Measurements from ENCODE around the gene AVEN. TPM values are rescaled to one million over a fixed set of nuclear protein-coding genes. Genes with fewer than 3 reads are reported as not detected.

Gene AVEN
- total RNA-seq, 1 donor from 2014 or later: 15.9 TPM

- intact Hi-C loops (cut with micrococcal nuclease): no loop called here
These were observed 50.6 kb downstream of the AVEN start for GRCh38 chr15:33988384-33988783.

DNA sequence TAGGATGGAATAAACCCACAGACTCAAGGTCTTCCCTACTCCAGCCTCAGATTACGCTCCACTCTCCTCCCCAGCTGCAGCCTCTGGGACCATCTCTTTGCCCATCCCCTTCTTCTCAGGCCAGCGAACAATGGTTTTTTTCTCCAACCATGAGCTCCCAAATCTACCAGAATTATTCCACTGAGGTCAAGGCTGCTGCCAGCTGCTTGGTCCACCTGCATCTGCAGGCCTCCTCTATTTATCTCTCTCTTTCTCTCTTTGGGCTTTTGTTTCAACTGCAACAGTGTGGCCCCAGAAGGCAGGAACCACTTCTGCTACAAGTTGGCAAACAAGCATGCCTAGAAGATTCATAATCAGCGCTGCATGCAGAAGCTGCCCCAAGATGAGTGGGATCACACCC is 51.6 kb downstream of the AVEN start:
- intact Hi-C loops (cut with micrococcal nuclease): no loop called here

DNA sequence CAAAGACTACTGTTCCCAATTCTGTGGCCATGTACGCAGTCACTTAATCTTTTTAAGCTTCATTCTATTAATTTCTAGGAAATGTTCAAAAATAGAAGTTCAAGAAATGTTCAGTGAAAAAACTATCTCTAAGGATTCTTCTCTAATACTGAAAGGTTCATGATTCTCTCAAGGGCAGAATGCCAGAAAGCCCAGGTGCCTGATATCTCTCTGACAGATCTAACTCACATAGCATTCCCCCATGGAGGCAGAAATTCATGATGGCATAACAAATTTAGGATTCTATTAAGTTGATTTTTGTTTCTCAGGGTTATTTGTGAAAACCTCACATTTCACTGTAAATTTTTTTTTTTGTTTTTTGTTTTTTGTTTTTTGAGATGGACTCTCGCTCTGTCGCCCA is 53.3 kb downstream of the AVEN start:
- intact Hi-C loops (cut with micrococcal nuclease): no loop called here

- intact Hi-C loops (cut with micrococcal nuclease): no loop called here
These were observed 53.7 kb downstream of the AVEN start for GRCh38 chr15:33985287-33985686.

GRCh38 chr15:33982516-33982915 is 56.5 kb downstream of the AVEN start:
- intact Hi-C loops (cut with micrococcal nuclease): no loop called here

GRCh38 chr15:33980159-33980558 is 58.8 kb downstream of the AVEN start:
- intact Hi-C loops (cut with micrococcal nuclease): no loop called here

DNA sequence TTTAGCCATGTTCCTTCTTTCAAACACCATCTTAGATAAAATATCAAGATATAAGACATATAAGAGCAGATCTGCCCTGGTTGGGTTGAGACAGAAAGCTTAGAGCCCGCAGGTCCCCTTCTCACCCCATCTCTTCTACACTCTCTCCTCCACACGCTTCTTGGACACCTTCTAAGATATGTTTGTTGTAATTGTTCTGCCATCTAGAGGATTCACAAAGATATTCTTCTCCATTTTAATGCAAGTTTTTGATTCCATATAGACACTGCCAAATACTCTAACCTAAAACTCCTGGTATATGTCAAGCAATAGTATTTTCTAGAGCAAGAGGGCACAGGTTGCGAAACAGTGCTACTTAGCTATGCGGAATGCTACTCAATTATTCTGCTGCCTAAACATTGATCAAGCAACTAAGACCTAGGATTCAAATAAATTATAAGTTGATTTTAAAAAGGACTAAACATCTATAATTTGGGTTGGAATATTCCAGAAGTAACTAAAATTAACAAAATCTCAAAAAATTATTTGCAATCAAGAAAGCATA is 63.9 kb downstream of the AVEN start:
- intact Hi-C loops (cut with micrococcal nuclease): no loop called here

- intact Hi-C loops (cut with micrococcal nuclease): no loop called here
These were observed 67.2 kb downstream of the AVEN start for GRCh38 chr15:33971811-33972210.

DNA sequence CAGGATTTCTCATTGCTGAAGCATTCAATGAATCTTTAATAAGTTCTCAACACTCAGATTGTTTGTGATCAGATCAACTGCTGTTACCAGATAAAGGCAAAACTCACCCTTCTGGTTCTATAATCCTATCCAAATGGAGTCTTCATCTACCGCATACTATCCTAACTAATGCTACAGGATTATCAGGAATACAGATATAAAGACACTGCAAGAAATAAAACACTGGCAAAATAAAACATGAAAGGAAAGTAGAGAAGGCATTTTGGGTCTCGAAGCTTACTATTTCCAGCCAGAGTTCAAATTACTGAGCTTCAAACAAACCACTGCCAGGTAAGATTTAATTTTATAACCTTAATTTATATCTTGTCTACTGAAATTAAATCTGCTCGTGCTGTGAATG is 70.2 kb downstream of the AVEN start:
- intact Hi-C loops (cut with micrococcal nuclease): loop anchor here (10.0 kb wide), 1 partner anchor 234 kb away; no protein-coding TSS in a partner anchor

DNA sequence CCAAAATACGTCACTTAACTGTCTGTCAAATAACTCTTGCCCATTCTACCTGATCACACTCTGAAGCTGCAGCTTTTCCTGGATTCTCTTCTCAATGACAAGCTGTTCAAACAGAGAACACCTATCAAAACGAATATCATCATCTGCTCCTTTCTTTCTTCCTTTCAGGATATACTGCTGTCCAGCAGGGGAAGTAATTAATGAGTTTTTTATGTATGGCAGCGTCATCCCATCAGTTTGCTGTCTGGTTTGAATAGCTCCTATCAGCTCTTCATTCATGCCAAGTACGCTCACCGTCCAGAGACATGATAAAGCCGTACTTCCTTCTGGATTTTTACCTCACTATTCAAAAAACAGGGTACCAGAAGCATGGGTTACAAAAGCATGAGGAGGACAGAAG is 70.8 kb downstream of the AVEN start, which contains the start of gene CHRM5:
Gene CHRM5 (plus strand): TSS at position 274 of the 400 bp plus-strand sequence. CDS start 94,221 bp downstream, outside the sequence.
- intact Hi-C loops (cut with micrococcal nuclease): loop anchor here (10.0 kb wide), 1 partner anchor 233 kb away; no protein-coding TSS in a partner anchor

DNA sequence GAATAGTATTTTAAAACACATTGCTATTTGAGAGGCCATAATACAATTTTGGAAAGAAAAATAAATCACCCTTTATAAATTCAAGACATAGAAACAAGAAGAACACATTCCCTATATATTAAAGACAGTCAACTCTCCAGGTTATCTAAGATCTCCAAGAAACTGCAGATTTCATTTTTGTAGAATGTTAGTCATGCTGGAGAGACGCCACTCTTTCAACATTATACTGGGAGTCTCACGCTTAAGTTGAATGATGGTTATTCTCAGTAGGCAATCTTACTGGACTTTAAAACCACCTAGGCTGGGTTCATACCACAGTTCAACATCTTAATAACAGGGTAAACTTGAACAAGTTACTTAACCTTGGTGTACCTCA is 74.4 kb downstream of the AVEN start:
- intact Hi-C loops (cut with micrococcal nuclease): loop anchor here (10.0 kb wide), 1 partner anchor 230 kb away; no protein-coding TSS in a partner anchor

DNA sequence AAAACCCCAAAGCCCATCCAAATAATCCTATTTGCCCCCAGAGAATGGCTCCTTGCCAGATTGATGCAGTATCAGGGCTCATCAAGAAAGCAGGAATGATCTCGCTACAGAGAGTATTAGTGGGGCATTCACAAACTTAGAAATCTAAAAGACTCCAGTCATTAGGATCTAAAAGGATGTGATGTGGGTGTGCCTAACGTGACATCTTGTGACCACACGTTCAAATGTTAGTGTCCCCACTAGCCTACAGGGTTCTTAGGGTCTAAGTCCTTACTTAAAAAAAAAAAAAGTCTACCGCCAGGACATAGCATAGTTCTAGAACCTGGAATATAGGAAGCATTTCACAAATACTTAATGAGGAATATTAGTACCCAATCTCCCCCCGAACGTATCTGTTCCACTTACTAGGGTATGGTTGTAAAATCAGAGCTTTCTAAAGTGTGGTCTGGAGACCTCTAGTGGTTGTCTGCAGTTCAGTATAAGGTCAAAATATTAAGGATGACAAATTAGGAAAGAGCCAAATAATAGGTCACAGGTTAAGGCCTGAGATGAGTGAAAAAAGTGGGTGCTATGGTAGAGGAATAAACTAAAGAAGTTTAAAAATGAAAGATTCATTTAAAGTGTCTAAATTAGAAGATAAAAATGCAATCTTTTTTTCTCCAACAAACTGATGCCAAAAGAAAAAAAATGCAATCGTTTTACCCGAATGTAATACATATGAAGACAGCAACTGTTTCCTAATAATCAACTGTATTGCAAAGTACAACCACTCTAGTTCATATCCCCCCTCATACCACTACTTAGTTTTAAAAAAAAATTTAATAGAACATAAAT is 75.0 kb downstream of the AVEN start:
- intact Hi-C loops (cut with micrococcal nuclease): loop anchor here (10.0 kb wide), 1 partner anchor 229 kb away; no protein-coding TSS in a partner anchor

DNA sequence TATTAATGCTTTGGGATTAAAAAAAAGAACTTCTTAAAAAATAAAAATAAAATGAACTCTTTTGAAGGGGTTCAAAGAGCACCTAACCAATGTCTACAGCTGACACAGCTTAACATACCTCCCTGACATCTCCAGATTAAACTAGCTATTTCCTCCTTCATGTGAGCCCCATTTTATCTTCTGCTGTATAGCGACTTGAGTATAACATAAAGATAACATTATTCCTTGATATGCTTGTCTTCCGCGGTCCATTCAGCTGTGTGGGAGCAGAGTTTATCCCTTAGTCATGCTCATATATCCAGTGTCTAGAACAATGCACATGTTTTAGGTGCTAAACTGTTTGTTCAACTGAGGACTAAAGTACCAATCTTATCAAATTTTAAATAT is 78.5 kb downstream of the AVEN start:
- intact Hi-C loops (cut with micrococcal nuclease): loop anchor here (10.0 kb wide), 1 partner anchor 226 kb away; no protein-coding TSS in a partner anchor

DNA sequence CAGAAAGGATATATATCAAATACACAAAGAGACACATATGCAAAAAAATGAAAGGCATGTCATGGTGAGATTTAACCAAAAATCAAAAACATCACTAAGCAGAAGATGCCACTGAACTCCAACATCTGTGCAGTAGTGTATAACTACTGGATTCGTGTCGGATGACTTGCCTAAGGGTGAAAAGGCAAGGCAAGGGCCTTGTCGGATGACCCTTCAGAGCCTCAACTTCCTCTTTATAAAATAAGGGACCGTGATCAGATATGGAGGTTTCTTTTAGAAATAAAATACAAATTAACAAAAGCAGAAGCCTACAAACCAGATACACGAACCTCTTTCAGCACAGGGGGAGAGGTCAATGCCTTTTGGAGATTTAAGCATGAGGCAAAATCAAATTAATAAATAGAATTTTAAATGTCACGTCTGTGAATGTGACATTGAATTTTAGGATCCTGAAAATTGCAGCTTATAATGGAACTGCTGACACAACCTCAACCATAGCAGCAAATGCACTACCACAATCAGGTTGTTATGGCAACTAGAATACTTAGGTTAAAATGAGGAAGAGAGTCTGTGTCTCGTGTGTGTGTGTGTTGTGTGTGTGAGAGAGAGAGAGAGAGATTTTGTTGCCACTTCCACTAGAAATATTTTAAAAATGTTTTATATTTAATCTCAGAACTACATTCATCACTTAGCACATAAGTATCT is 79.0 kb downstream of the AVEN start:
- intact Hi-C loops (cut with micrococcal nuclease): loop anchor here (10.0 kb wide), 1 partner anchor 225 kb away; no protein-coding TSS in a partner anchor

DNA sequence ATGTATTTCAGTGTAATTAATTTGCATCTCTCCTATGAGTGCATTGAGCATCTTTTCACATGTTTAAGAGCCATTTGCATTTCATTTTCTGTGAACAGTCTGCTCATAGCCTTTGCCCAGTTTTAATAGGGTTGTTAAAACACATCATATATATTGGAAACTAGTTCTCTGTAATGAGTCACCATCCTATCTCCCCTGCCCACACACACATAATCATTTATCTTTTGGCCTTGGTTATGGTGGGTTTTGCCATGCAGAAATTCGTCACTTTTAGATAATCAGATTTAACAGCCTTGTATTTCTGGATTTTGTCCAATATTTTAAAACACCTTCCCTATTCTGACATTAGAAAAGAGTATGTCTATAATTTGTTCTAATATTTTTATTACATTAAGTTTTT is 82.6 kb downstream of the AVEN start:
- intact Hi-C loops (cut with micrococcal nuclease): no loop called here

DNA sequence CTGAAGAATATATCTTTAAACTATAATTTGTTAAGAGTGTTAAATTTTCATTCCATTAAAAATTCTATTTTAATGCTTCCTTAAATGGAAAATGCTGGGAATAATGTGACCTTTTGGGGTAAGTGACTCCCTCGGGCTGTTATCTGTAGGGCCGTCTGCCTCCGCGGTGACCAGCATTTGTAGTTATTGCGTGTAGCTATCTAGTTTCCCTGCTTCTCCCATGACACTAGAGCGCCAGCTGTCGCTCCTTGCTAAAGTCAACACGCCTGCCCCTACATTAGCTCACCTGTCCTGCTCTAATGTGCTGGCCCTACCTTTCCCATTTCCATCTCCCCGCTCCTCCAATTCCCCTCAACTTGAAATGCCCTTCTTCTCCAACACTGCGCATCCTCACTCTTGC is 83.1 kb downstream of the AVEN start:
- intact Hi-C loops (cut with micrococcal nuclease): no loop called here

DNA sequence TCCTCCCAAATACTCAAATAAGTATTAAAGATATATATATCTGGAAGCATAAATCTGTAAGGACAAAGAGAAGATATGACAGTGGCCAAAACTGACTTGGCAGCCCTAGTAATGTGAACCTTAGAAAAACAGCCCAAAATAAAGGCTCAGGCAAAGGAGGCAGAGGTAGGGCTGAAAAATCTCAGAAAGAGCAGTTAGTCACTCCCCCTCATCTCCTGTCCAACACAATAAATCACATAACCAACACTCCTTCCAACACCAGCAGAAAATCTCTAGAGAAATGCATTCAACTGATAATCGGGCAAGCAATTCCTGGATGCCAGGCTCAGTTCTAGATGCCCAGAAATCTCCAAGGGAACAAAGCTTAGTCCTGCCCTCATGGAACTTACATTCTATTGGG is 92.9 kb downstream of the AVEN start:
- intact Hi-C loops (cut with micrococcal nuclease): no loop called here

- intact Hi-C loops (cut with micrococcal nuclease): no loop called here
These were observed 97.5 kb downstream of the AVEN start for GRCh38 chr15:33941279-33942063.

- intact Hi-C loops (cut with micrococcal nuclease): no loop called here
These were observed 104.1 kb downstream of the AVEN start for GRCh38 chr15:33934921-33935320.

DNA sequence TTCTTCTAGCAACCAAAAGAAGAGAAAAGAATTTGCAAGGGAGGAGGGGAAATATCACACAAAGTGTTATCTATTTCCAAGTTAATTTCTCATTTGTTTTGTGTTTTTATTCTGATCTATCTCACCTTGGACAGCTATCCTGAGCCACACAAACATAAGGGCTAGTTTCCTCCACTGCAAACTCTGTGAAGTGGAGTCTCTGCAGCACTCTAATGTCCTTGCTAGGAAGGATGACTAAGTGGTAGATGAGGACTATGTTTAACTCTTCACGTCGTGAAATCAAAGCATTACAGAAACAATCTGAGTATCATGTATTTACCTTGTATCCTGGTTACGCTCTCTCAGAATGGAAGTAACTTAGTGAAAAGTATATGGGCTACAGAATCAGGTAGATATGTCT is 104.6 kb downstream of the AVEN start:
- intact Hi-C loops (cut with micrococcal nuclease): no loop called here

GRCh38 chr15:33932734-33933133 is 106.3 kb downstream of the AVEN start:
- intact Hi-C loops (cut with micrococcal nuclease): no loop called here

Measured in T-helper 2 cell treated with Interferon-gamma antibody and Interleukin-4, amounts not matched to agents 100 ng/mL and 5 ng/mL, for 36 hours (primary cell).